OCI-LY7 (cell line): ENCODE results near the gene GALNT9. TPM values are rescaled to one million over a fixed set of nuclear protein-coding genes. Genes with fewer than 3 reads are reported as not detected.

ENCODE experiments used
- BruUV-seq: library from RNA; stranded (reverse); fragments of 400-500 nt; replicated peaks from 2 replicates; lab custom pipeline; 2021; lab: Mats Ljungman, UMichigan
- CTCF ChIA-PET: fragments of 300-600 bp; sonication (Branson Sonifier 250); formaldehyde crosslinking; loops from one replicate; lab custom pipeline; 2022; ENCODE audit warnings: antibody characterized with exemption; ENCODE audit not compliant: unreplicated experiment; lab: Charles Lee
- POLR2A ChIA-PET: fragments of 300-600 bp; sonication (Branson Sonifier 250); formaldehyde crosslinking; loops from one replicate; lab custom pipeline; 2022; ENCODE audit warnings: antibody characterized with exemption; lab: Charles Lee
- DNase-seq: peaks from one replicate; pipeline ENCODE4 v3.0.0-alpha.2; 2015; ENCODE audit warnings: low spot score
- H2AFZ ChIP-seq: fragments of 200-600 bp; sonication (generic), shearing (Covaris generic); 2 replicates; pipeline ENCODE4 v1.6.1; 2014; ENCODE audit warnings: mild to moderate bottlenecking, antibody characterized with exemption, low read length, moderate library complexity
- H3K27ac ChIP-seq: fragments of 200-600 bp; sonication (generic); 2 replicates; pipeline ENCODE4 v1.5.1; 2014; ENCODE audit warnings: mixed run types, low read depth, mild to moderate bottlenecking, moderate library complexity, low read length, inconsistent platforms; ENCODE audit not compliant: poor library complexity, severe bottlenecking
- H3K36me3 ChIP-seq: fragments of 200-600 bp; sonication (generic); 2 replicates; pipeline ENCODE4 v1.6.1; 2014; ENCODE audit warnings: mild to moderate bottlenecking, antibody characterized with exemption, low read length, moderate library complexity, mixed read lengths; ENCODE audit not compliant: insufficient read depth
- H3K4me1 ChIP-seq: fragments of 200-600 bp; sonication (generic); 2 replicates; pipeline ENCODE4 v1.5.1; 2014; ENCODE audit warnings: mild to moderate bottlenecking, low read length; ENCODE audit not compliant: insufficient read depth, poor library complexity, severe bottlenecking
- H3K4me2 ChIP-seq: fragments of 200-600 bp; sonication (generic); 2 replicates; pipeline ENCODE4 v1.6.1; 2014; ENCODE audit warnings: mild to moderate bottlenecking, low read length
- H3K4me3 ChIP-seq: fragments of 200-600 bp; sonication (generic); 2 replicates; pipeline ENCODE4 v1.5.1; 2014; ENCODE audit warnings: mild to moderate bottlenecking, low read depth, low read length; ENCODE audit not compliant: poor library complexity, severe bottlenecking
- H3K79me2 ChIP-seq: fragments of 200-600 bp; sonication (generic); 2 replicates; pipeline ENCODE4 v1.6.1; 2016; ENCODE audit warnings: low read depth, mild to moderate bottlenecking, low read length, moderate library complexity, mixed read lengths; ENCODE audit not compliant: insufficient read depth
- H3K9me2 ChIP-seq: fragments of 200-600 bp; sonication (generic); 2 replicates; pipeline ENCODE4 v1.6.1; 2016; ENCODE audit warnings: mild to moderate bottlenecking, low read length, mixed read lengths; ENCODE audit not compliant: insufficient read depth
- H3K9me3 ChIP-seq: fragments of 200-600 bp; sonication (generic); 2 replicates; pipeline ENCODE4 v1.6.1; 2014; ENCODE audit warnings: mild to moderate bottlenecking, mixed run types, low read length, mixed read lengths
- H4K20me1 ChIP-seq: fragments of 200-600 bp; sonication (generic); 2 replicates; pipeline ENCODE4 v1.6.1; 2014; ENCODE audit warnings: mild to moderate bottlenecking, antibody characterized with exemption, low read length, moderate library complexity, mixed read lengths; ENCODE audit not compliant: insufficient read depth
- EZH2phosphoT487 ChIP-seq: fragments of 200-600 bp; sonication (generic); IDR thresholded peaks from 2 replicates; pipeline ENCODE4 v1.6.1; 2018; ENCODE audit warnings: low read depth, borderline replicate concordance, mild to moderate bottlenecking, mixed run types, antibody characterized with exemption, low read length, moderate library complexity, mixed read lengths
- intact Hi-C: fragments of 100-400 bp; cut with micrococcal nuclease; formaldehyde crosslinking; loops from one replicate; pipeline ENCODE4 v1.10.0; 2022; ENCODE audit not compliant: unreplicated experiment
- total RNA-seq, 2 experiments: library from RNA; depleted of rRNA in 1 of 2; stranded (reverse); fragments of >200 nt in 1 of 2; shearing (Covaris generic) in 1 of 2; gene quantifications; 2 replicates each; pipeline ENCODE4 v1.2.3, GENCODE V29; 2014 to 2022
- TF ChIP-seq, protein P1 (sequence below): fragments of 200-600 bp; sonication (generic); conservative IDR thresholded peaks from 2 replicates; pipeline ENCODE4 v1.5.1; 2014; ENCODE audit warnings: mild to moderate bottlenecking, antibody characterized with exemption, low read length, moderate library complexity, mixed read lengths

GALNT9 gene
- total RNA-seq, 2 experiments from 2014 or later, result 0.28 TPM; not detected in 1

DNA sequence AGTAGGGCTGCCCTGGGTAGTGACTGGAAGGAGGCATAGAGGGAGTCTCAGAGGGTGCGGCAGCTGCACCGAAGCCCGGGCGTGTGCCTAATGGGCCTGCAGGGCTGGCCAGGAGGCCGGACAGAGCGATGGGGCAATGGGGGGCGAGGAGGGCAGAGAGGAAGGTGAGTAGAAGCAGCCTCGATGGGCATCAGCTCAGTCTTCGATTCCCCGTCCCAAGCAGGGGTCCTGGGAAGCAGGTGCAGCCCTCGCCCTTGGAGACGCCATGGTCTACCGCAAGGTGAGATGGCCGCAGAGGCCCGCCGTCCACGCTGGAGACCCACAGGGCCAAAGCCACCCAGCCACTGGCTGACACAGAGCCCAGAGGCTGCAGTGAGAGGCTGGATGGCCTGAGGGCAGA lies 70.8 kb downstream of the GALNT9 start:
- DNase-seq, result no peak
- TF ChIP-seq EZH2phosphoT487, result no peak
- TF ChIP-seq, protein P1, sequence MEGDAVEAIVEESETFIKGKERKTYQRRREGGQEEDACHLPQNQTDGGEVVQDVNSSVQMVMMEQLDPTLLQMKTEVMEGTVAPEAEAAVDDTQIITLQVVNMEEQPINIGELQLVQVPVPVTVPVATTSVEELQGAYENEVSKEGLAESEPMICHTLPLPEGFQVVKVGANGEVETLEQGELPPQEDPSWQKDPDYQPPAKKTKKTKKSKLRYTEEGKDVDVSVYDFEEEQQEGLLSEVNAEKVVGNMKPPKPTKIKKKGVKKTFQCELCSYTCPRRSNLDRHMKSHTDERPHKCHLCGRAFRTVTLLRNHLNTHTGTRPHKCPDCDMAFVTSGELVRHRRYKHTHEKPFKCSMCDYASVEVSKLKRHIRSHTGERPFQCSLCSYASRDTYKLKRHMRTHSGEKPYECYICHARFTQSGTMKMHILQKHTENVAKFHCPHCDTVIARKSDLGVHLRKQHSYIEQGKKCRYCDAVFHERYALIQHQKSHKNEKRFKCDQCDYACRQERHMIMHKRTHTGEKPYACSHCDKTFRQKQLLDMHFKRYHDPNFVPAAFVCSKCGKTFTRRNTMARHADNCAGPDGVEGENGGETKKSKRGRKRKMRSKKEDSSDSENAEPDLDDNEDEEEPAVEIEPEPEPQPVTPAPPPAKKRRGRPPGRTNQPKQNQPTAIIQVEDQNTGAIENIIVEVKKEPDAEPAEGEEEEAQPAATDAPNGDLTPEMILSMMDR, result no peak
- Histone ChIP-seq H3K9me3 (no peaks in the 10 kb centered on the region), H3K4me2 (no peak overlapping the region), H3K4me1 (no peaks in the 10 kb centered on the region), H3K27ac (no peak overlapping the region), H3K36me3 (no peaks in the 10 kb centered on the region), H3K4me3 (no peak overlapping the region), H3K79me2 (no peaks in the 10 kb centered on the region), H4K20me1 (no peaks in the 10 kb centered on the region), H2AFZ (no peak overlapping the region), H3K9me2 (no peaks in the 10 kb centered on the region)
- CTCF ChIA-PET, result no interaction called here
- intact Hi-C loops, result no loop called here
- POLR2A ChIA-PET, result no interaction called here
- no TSS peak for BruUV-seq

DNA sequence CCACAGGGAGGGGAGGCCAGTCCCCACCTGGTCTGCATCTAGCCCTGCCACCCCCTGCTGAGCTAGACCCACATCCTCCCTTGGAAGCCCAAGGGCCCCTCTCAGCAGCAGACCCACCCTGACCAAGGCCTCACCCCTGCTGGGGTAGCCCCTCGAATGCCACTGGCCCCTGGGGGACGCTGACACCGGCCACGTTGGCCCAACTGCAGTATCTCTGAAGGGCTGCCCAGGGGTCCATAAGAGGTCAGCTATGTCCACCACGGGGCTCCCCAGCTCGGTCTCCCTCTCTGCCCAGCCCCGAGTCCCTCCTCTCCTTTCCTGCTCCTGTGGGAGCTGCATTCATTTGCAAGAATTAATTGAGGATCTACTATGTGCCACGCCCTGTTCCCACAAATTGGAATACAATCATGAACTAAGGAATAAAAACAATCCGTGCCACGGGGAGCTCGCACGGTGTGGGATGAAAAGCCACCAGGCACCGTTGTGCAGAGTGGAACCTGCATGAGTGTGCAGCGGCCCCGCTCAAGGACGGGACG lies 71.4 kb downstream of the GALNT9 start:
- H3K9me2 ChIP-seq, result no peaks in the 10 kb centered on the region
- H3K4me3 ChIP-seq, result no peak overlapping the region
- no peaks in the 10 kb centered on the region for H3K36me3 ChIP-seq
- H4K20me1 ChIP-seq, result no peaks in the 10 kb centered on the region
- no peaks in the 10 kb centered on the region for H3K4me1 ChIP-seq
- H3K79me2 ChIP-seq, result no peaks in the 10 kb centered on the region
- POLR2A ChIA-PET, result no interaction called here
- DNase-seq, result no peak
- BruUV-seq, result no TSS peak
- H2AFZ ChIP-seq, result no peak overlapping the region
- no peak overlapping the region for H3K27ac ChIP-seq
- no peaks in the 10 kb centered on the region for H3K9me3 ChIP-seq
- CTCF ChIA-PET, result no interaction called here
- intact Hi-C loops, result no loop called here
- no peak overlapping the region for H3K4me2 ChIP-seq
- TF ChIP-seq, protein P1, result no peak
- TF ChIP-seq EZH2phosphoT487, result no peak

DNA sequence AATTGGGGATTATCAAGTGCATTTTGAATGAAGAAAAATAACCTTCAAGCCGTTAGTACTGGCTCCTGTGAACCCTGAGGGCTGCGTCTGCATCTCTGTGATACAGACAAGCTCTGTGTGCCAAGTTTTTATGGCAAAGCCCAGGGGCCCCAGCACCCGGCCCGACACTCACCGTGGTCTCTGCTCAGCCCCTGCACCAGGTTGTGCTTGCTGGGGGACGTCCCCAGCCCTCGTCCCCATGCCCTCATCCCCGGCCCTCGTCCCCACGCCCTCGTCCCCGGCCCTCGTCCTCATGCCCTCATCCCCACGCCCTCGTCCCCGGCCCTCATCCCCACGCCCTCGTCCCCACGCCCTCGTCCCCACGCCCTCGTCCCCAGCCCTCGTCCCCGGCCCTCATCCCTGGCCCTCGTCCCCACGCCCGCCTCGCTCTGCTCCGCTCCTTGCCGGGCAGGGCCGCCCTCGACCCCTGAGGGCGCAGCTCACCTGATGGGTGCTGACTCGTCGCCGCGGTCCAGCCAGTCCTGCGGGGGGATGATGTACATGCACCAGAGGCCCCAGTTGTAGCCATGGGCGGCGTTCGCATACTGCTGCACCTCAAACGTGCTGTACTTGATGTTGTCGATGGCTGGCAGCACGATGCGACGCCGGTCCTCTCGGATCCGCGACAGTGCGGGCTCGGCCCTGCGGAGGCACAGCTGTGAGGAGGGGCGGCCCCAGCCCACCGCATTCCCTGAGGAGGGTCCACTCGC lies 72.0 kb downstream of the GALNT9 start:
- no peak for TF ChIP-seq EZH2phosphoT487
- TF ChIP-seq, protein P1, result no peak
- H2AFZ ChIP-seq, result no peak overlapping the region
- no peak overlapping the region for H3K4me3 ChIP-seq
- no peaks in the 10 kb centered on the region for H3K36me3 ChIP-seq
- no TSS peak for BruUV-seq
- H3K4me2 ChIP-seq, result no peak overlapping the region
- no peaks in the 10 kb centered on the region for H3K79me2 ChIP-seq
- intact Hi-C loops, result no loop called here
- no peak for DNase-seq
- no peak overlapping the region for H3K27ac ChIP-seq
- ChIA-PET CTCF (no interaction called here), POLR2A (no interaction called here)
- H3K9me3 ChIP-seq, result no peaks in the 10 kb centered on the region
- no peaks in the 10 kb centered on the region for H3K9me2 ChIP-seq
- H4K20me1 ChIP-seq, result no peaks in the 10 kb centered on the region
- H3K4me1 ChIP-seq, result no peaks in the 10 kb centered on the region
